GM12864 (cell line): ENCODE results near the gene DDX3X.
A peak's percentile ranks its signal among the peaks of the same experiment; 100 is the strongest.

Experiments
- DNase-seq: peaks from one replicate; pipeline ENCODE4 v3.0.0-alpha.2; 2011; ENCODE audit warnings: low read depth
- H3K4me3 ChIP-seq: 2 replicates; pipeline ENCODE4 v1.5.1; 2011; ENCODE audit warnings: mild to moderate bottlenecking, low read depth, low read length, control low read depth
- CTCF ChIP-seq: IDR thresholded peaks from 2 replicates; pipeline ENCODE4 v1.5.1; 2011; ENCODE audit warnings: low read depth, mild to moderate bottlenecking, moderate library complexity, low read length, control low read depth, inconsistent platforms; ENCODE audit errors: missing control alignments

DDX3X gene

GRCh38 chrX:41335198-41335957 lies 1.4 kb downstream of the DDX3X start:
- no peak for TF ChIP-seq CTCF
- DNase-seq: no peak
- peak overlapping the region; percentile 90 for H3K4me3 ChIP-seq

DNA sequence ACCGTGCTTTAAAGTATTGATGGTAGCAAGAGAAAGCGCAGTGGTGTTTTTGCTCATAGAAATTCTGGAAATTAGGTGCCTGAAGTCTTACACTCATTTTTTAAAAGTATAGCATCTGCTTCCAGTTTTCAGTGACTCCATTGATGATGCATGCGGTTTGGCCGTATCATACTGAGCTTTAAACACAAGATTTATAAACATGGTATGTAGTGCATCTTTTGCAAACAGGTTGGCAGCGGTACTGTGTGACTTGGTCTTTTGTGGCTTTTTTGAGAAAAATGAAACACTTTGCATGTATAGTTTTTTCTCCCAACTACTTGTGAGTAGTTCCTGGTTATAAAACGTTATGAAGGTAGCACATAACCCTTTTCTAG lies 2.0 kb downstream of the DDX3X start:
- no peak for DNase-seq
- no peak for TF ChIP-seq CTCF
- peak overlapping the region; percentile 90 for H3K4me3 ChIP-seq

GRCh38 chrX:41336447-41336846 lies 2.5 kb downstream of the DDX3X start:
- TF ChIP-seq CTCF: no peak
- DNase-seq: no peak
- H3K4me3 ChIP-seq: peak overlapping the region; percentile 90

GRCh38 chrX:41337140-41337539 lies 3.2 kb downstream of the DDX3X start:
- no peak for TF ChIP-seq CTCF
- peak overlapping the region; percentile 90; the same call in 1 of the 2 replicates for H3K4me3 ChIP-seq
- no peak for DNase-seq

DNA sequence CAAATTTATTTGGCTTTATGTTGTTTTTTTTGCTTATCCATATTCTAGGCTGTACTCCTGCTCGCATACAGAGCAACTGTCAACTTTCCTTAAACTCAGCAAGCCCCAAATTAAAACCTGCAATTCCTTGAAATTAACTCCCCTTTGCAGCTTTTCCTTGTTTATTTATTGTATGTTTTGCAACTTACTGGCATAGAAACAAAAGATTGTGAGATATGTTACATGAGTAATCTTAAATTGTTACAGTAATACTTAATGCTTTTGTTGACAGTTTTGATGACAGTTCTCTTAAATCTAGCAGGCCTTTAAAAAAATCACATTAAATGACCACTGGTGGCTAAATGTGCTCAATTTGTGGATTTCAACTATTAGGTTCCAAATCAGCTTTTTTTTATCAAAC lies 4.5 kb downstream of the DDX3X start:
- DNase-seq: no peak
- H3K4me3 ChIP-seq: no peak overlapping the region
- no peak for TF ChIP-seq CTCF

- no peak overlapping the region for H3K4me3 ChIP-seq
- TF ChIP-seq CTCF: no peak
- DNase-seq: no peak
Observed at GRCh38 chrX:41339148-41339547, 5.2 kb downstream of the DDX3X start.

DNA sequence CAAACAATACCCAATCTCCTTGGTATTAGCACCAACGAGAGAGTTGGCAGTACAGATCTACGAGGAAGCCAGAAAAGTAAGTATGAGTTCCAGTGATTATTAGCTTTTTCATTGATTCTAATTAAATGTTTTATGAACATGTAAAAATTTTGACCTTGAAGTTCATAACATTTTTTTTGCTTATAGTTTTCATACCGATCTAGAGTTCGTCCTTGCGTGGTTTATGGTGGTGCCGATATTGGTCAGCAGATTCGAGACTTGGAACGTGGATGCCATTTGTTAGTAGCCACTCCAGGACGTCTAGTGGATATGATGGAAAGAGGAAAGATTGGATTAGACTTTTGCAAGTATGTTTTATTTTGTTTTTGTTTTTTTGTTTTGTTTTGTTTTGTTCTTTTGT lies 10.1 kb downstream of the DDX3X start:
- no peak for TF ChIP-seq CTCF
- H3K4me3 ChIP-seq: no peak overlapping the region
- no peak for DNase-seq
